ENCODE results near the gene GAS7. TPM values are rescaled to one million over a fixed set of nuclear protein-coding genes. Genes with fewer than 3 reads are reported as not detected.

The GAS7 gene
- total and polyA plus RNA-seq, 9 of the 15 experiments (the other 6 are each of a cell fraction or from before 2014, with no cell fraction given): 0.11 to 0.33 TPM; not detected in 7

- TF ChIP-seq, protein P1, sequence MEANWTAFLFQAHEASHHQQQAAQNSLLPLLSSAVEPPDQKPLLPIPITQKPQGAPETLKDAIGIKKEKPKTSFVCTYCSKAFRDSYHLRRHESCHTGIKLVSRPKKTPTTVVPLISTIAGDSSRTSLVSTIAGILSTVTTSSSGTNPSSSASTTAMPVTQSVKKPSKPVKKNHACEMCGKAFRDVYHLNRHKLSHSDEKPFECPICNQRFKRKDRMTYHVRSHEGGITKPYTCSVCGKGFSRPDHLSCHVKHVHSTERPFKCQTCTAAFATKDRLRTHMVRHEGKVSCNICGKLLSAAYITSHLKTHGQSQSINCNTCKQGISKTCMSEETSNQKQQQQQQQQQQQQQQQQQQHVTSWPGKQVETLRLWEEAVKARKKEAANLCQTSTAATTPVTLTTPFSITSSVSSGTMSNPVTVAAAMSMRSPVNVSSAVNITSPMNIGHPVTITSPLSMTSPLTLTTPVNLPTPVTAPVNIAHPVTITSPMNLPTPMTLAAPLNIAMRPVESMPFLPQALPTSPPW (CRISPR knock-in tag; IDR thresholded peaks at IDR 0.05): no peak
- TF ChIP-seq ZNF311 (CRISPR knock-in tag; IDR thresholded peaks at IDR 0.05) (no peak), PTRF (tag; IDR thresholded peaks at IDR 0.05) (no peak)
These were observed 28.2 kb downstream of the GAS7 start (continued) for GRCh38 chr17:10170233-10170632.

DNA sequence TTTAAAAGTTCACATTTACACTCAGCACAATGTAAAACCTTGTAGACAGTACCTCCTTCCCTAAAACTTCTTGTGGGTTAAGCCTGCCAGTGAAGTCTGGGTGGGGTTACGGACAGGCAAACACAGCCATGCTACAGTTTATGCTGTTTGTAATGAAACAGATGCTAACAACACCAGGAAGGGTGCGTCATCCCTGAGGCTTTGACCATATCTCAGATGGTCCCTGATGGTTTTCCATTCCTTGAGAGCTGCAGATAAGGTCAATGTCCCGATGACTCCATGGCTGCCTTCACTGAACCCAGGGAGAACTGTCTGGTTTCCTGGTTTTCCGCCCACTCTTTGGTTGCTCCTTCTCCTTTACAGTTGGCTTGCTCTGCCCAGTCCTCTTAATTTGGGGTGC, 29.1 kb downstream of the GAS7 start:
- intact Hi-C loops (cut with micrococcal nuclease) (no loop called here), in situ Hi-C loops (cut with MboI) (no loop called here)
- DNase-seq (ENCODE audit: extremely low read depth in 1 of 4, low spot score in 3 of 4): no peak
- no peaks in the 10 kb centered on the region for H3K27me3 ChIP-seq (ENCODE audit: control insufficient read depth in 2 of 2, insufficient read depth in 2 of 2, low read length in 2 of 2)
- H2AFZ ChIP-seq (ENCODE audit: low read depth, low read length): no peak overlapping the region
- no peak overlapping the region for H3K9ac ChIP-seq (ENCODE audit: insufficient read depth in 1 of 2, low read depth in 2 of 2, low read length in 2 of 2)
- no TSS peak for BruUV-seq (replicated peaks)
- no peak for FAIRE-seq
- TF ChIP-seq ZKSCAN8 (CRISPR knock-in tag; IDR thresholded peaks at IDR 0.05): no peak
- no peak for TF ChIP-seq SNAPC5 (CRISPR knock-in tag; IDR thresholded peaks at IDR 0.05)
- TF ChIP-seq ZNF12 (CRISPR knock-in tag; IDR thresholded peaks at IDR 0.05): no peak
- TF ChIP-seq, protein P2, sequence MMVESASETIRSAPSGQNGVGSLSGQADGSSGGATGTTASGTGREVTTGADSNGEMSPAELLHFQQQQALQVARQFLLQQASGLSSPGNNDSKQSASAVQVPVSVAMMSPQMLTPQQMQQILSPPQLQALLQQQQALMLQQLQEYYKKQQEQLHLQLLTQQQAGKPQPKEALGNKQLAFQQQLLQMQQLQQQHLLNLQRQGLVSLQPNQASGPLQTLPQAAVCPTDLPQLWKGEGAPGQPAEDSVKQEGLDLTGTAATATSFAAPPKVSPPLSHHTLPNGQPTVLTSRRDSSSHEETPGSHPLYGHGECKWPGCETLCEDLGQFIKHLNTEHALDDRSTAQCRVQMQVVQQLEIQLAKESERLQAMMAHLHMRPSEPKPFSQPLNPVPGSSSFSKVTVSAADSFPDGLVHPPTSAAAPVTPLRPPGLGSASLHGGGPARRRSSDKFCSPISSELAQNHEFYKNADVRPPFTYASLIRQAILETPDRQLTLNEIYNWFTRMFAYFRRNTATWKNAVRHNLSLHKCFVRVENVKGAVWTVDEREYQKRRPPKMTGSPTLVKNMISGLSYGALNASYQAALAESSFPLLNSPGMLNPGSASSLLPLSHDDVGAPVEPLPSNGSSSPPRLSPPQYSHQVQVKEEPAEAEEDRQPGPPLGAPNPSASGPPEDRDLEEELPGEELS (CRISPR knock-in tag; IDR thresholded peaks at IDR 0.05; ENCODE audit: borderline replicate concordance): no peak
- TF ChIP-seq SNRNP70 (optimal IDR thresholded peaks at IDR 0.05; ENCODE audit: low read depth, low read length): no peak
- TF ChIP-seq, protein P3, sequence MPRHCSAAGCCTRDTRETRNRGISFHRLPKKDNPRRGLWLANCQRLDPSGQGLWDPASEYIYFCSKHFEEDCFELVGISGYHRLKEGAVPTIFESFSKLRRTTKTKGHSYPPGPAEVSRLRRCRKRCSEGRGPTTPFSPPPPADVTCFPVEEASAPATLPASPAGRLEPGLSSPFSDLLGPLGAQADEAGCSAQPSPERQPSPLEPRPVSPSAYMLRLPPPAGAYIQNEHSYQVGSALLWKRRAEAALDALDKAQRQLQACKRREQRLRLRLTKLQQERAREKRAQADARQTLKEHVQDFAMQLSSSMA (CRISPR knock-in tag; IDR thresholded peaks at IDR 0.05): no peak
- TF ChIP-seq RBM17 (IDR thresholded peaks at IDR 0.05; ENCODE audit: borderline replicate concordance, low read depth, low read length): no peak
- TF ChIP-seq NBN (IDR thresholded peaks at IDR 0.05; ENCODE audit: low read depth): no peak
- no peak for TF ChIP-seq SMAD4 (CRISPR knock-in tag; conservative IDR thresholded peaks at IDR 0.05)
- no peak overlapping the region for H3K4me3 ChIP-seq
- ChIA-PET CTCF (ENCODE audit: low intra/inter-chr PET ratio) (no interaction called here), POLR2A (no interaction called here)
- no peaks in the 10 kb centered on the region for H4K20me1 ChIP-seq (replicated peaks; ENCODE audit: control insufficient read depth, insufficient read depth, low read length)
- no peak overlapping the region for H3K4me2 ChIP-seq (ENCODE audit: insufficient read depth, low read length)
- no peaks in the 10 kb centered on the region for H3K9me3 ChIP-seq (replicated peaks; ENCODE audit: control insufficient read depth, insufficient read depth, low read depth, low read length)
- H3K79me2 ChIP-seq (ENCODE audit: control insufficient read depth, insufficient read depth, low read length): no peaks in the 10 kb centered on the region
- H3K36me3 ChIP-seq (ENCODE audit: control insufficient read depth, insufficient read depth, low read length): no peaks in the 10 kb centered on the region
- no peaks in the 10 kb centered on the region for H3K4me1 ChIP-seq (replicated peaks in 1 of 2; ENCODE audit: control insufficient read depth in 2 of 2, insufficient read depth in 2 of 2, low read length in 2 of 2)
- no peak overlapping the region for H3K27ac ChIP-seq (ENCODE audit: extremely low read depth, low read depth, low read length)
- no peaks in the 10 kb centered on the region for H3K9me1 ChIP-seq (ENCODE audit: control insufficient read depth, insufficient read depth, low read length)
- no peak for ATAC-seq
- WGBS (ENCODE audit: insufficient coverage, low coverage, missing lambda C conversion rate): 0% methylated on average over 3 of the region's 4 CpGs
